Peyer's patch (tissue), 4 donors: ENCODE measurements around the gene TGFBR2. TPM values are rescaled to one million over a fixed set of nuclear protein-coding genes. Genes with fewer than 3 reads are reported as not detected.

ENCODE experiments used
- DNase-seq, 3 donors: peaks; one replicate each; pipeline ENCODE4 v3.0.0-alpha.2; 2017 to 2019
- H3K27ac ChIP-seq, 4 donors: fragments of 200-600 bp; sonication (generic); one replicate each; pipeline ENCODE4 v1.5.1; 2016 to 2019
- H3K27me3 ChIP-seq, 2 donors: fragments of 200-600 bp; sonication (generic); one replicate each; pipeline ENCODE4 v1.5.1; 2019
- H3K36me3 ChIP-seq, 3 donors: fragments of 200-600 bp; sonication (generic); one replicate each; pipeline ENCODE4 v1.5.1; 2016 to 2019
- H3K4me1 ChIP-seq, 4 donors: fragments of 200-600 bp; sonication (generic); one replicate each; pipeline ENCODE4 v1.5.1; 2016 to 2019
- H3K4me3 ChIP-seq, 4 donors: fragments of 200-600 bp; sonication (generic); 1 replicate in 3 of 4; 2 replicates in 1 of 4; pipeline ENCODE4 v1.5.1; 2016 to 2019; ENCODE audit warnings: mild to moderate bottlenecking in 1 of 4
- H3K9me3 ChIP-seq, 4 donors: fragments of 200-600 bp; sonication (generic); one replicate each; pipeline ENCODE4 v1.5.1; 2016 to 2019; ENCODE audit warnings: mild to moderate bottlenecking in 1 of 4
- CTCF ChIP-seq, 6 experiments: fragments of 450-650 bp in 4 of 6; fragments of 200-600 bp in 2 of 6; sonication (generic) in 1 of 6; IDR thresholded peaks; one replicate each; pipeline ENCODE4 v1.5.1; 2017 to 2019; ENCODE audit warnings: antibody characterized with exemption in 6 of 6, mild to moderate bottlenecking in 3 of 6, moderate library complexity in 1 of 6
- POLR2A ChIP-seq, 2 donors: fragments of 450-650 bp; IDR thresholded peaks; one replicate each; pipeline ENCODE4 v1.5.1; 2017; ENCODE audit warnings: antibody characterized with exemption in 2 of 2, mild to moderate bottlenecking in 2 of 2, moderate library complexity in 2 of 2
- total RNA-seq, 4 donors: library from RNA; depleted of rRNA; stranded (reverse); fragments of >200 nt; gene quantifications; one replicate each; pipeline ENCODE4 v1.1.0, GENCODE V29; 2016

TGFBR2 gene
- total RNA-seq, 4 donors from 2014 or later = 51.8 to 127 (median 105) TPM

GRCh38 chr3:30645077-30645476 is 38.7 kb downstream of the TGFBR2 start:
- peaks cover 0 to 46% (median 0%) of the 10 kb centered on the region in 3 donors for H3K36me3 ChIP-seq
- H3K4me3 ChIP-seq = no peak overlapping the region
- no peak for DNase-seq
- no peaks in the 10 kb centered on the region for H3K9me3 ChIP-seq
- H3K27ac ChIP-seq = peak overlapping the region; percentile 72 to 83 (median 77)
- peaks cover 0 to 82% (median 54%) of the 10 kb centered on the region in 4 donors for H3K4me1 ChIP-seq
- no peaks in the 10 kb centered on the region for H3K27me3 ChIP-seq
- TF ChIP-seq CTCF (IDR thresholded peaks at IDR 0.05) (no peak), POLR2A (IDR thresholded peaks at IDR 0.05) (no peak)

GRCh38 chr3:30646181-30646876 is 39.9 kb downstream of the TGFBR2 start:
- Histone ChIP-seq H3K9me3 (no peaks in the 10 kb centered on the region), H3K27me3 (no peaks in the 10 kb centered on the region), H3K4me3 (no peak overlapping the region), H3K27ac (peak overlapping the region; percentile 34 to 72 (median 63)), H3K4me1 (peaks cover 0 to 70% (median 50%) of the 10 kb centered on the region in 4 donors), H3K36me3 (peaks cover 0 to 58% (median 0%) of the 10 kb centered on the region in 3 donors)
- no peak for TF ChIP-seq CTCF (IDR thresholded peaks at IDR 0.05)
- TF ChIP-seq POLR2A (IDR thresholded peaks at IDR 0.05) = no peak
- DNase-seq = no peak

- Histone ChIP-seq H3K36me3 (peaks cover 0 to 66% (median 0%) of the 10 kb centered on the region in 3 donors), H3K4me1 (peaks cover 0 to 62% (median 46%) of the 10 kb centered on the region in 4 donors), H3K4me3 (no peak overlapping the region), H3K9me3 (no peaks in the 10 kb centered on the region), H3K27me3 (no peaks in the 10 kb centered on the region), H3K27ac (peak overlapping the region; percentile 34 to 70 (median 56))
- TF ChIP-seq CTCF (IDR thresholded peaks at IDR 0.05) = no peak
- TF ChIP-seq POLR2A (IDR thresholded peaks at IDR 0.05) = no peak
- no peak for DNase-seq
Measured at GRCh38 chr3:30646961-30647752, 40.8 kb downstream of the TGFBR2 start.

- H3K4me1 ChIP-seq = peaks cover 0 to 48% (median 33%) of the 10 kb centered on the region in 4 donors
- no peaks in the 10 kb centered on the region for H3K9me3 ChIP-seq
- H3K36me3 ChIP-seq = peaks cover 0 to 81% (median 0%) of the 10 kb centered on the region in 3 donors
- no peak for DNase-seq
- TF ChIP-seq POLR2A (IDR thresholded peaks at IDR 0.05) (no peak), CTCF (IDR thresholded peaks at IDR 0.05) (no peak)
- H3K4me3 ChIP-seq = no peak overlapping the region
- H3K27me3 ChIP-seq = no peaks in the 10 kb centered on the region
- peak overlapping the region; percentile 45 to 70 (median 50) for H3K27ac ChIP-seq
Measured at GRCh38 chr3:30648670-30649357, 42.4 kb downstream of the TGFBR2 start.

- H3K27me3 ChIP-seq = no peaks in the 10 kb centered on the region
- no peak for TF ChIP-seq CTCF (IDR thresholded peaks at IDR 0.05)
- TF ChIP-seq POLR2A (IDR thresholded peaks at IDR 0.05) = no peak
- peak overlapping the region; percentile 45 to 70 (median 50) for H3K27ac ChIP-seq
- peaks cover 0 to 48% (median 35%) of the 10 kb centered on the region in 4 donors for H3K4me1 ChIP-seq
- no peak for DNase-seq
- H3K4me3 ChIP-seq = no peak overlapping the region
- H3K9me3 ChIP-seq = no peaks in the 10 kb centered on the region
- peaks cover 0 to 90% (median 0%) of the 10 kb centered on the region in 3 donors for H3K36me3 ChIP-seq
Measured at GRCh38 chr3:30649572-30650318, 43.3 kb downstream of the TGFBR2 start.
